ENCODE data around the gene MRPL43.

The MRPL43 gene

DNA sequence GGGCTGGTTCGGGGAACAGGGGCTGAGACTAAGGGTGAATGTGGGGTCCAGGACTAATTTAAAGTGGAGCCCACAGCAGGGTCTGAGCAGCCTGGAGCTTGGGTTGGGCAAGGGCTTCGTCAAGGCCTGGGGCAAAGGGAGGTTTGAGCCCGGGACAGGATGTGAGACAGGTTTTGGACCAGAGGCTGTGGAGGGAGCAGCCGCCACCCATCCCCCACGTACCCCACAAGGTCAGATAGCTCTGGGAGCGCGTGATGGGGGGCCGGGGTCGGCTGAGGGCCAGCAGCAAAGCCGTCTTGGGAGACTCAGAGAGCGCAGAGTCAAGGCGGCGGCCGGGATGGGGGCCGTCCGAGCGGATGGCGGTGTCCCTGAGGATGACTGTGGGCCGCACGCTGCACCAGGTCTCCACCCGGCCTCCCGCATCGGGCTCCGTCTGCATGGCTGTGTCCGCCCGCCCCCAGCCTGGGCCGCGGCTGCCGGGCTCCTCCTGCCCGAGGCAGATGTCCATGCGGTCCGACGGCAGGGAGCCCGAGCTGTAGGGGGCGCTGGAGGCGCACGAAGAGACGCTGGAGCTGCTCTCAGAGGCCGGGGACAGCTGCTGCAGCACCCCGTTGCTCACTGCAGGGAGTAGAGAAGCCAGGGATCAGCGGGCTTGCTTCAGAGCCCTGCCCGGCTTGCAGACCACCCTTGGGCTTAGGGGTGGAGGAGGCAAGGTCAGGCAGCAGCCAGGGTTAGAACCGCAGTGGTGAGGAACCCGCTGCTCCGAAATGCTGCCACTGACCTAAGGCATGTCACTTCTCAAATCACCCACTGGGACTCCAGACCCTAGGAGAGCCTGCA lies 31.5 kb upstream of the MRPL43 start:
- H3K4me3 ChIP-seq (ENCODE audit: low read length): no peak overlapping the region
- DNase-seq (ENCODE audit: low read depth): peak; percentile 75
- peak; percentile 69 for TF ChIP-seq CTCF (conservative IDR thresholded peaks at IDR 0.05; ENCODE audit: low read length)

DNA sequence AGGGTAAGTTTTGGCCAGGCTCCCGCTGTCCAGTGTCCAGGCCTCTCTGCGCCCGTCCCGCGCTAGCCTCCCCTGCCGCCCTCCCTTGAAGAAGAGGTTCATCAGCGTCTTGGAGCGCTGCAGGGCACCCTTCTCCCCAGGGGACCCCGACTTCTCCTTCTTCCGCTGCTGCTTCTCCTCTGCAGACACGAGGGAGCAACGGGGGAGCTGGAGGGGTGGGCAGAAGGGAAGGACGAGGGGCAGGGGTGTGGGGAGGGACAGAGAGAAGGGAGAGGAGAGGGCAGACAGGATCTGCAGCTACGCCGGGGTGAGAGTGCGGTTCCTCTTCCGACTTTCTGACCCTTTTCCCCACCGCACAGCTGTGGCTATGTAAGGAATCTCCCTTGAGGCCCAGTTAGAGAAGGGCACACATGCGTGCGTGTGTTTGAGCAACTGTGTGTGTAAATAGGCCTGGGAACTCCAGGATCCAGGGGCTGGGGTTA lies 30.9 kb upstream of the MRPL43 start:
- DNase-seq (ENCODE audit: low read depth): no peak
- no peak overlapping the region for H3K4me3 ChIP-seq (ENCODE audit: low read length)

DNA sequence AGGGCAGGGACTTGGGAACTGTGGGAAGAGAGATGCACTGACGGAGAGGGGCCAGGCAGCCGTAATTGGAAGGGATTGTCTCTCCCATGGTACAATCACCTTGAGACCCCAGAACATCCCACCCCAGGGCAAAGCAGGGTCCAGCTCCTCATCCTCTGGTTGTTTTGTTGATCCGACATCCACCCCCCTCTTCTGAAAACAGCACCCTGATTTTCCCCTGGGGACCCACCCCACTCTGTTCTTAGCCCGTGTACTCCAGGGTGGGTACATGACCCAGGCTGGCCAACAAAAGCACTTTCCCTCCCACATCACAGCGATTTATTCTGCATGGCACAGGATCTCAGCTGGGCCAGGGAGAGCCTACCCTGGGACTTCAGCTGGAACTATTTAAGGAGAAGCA lies 29.5 kb upstream of the MRPL43 start:
- H3K4me3 ChIP-seq (ENCODE audit: low read length): no peak overlapping the region
- no peak for TF ChIP-seq CTCF (conservative IDR thresholded peaks at IDR 0.05; ENCODE audit: low read length)
- no peak for DNase-seq (ENCODE audit: low read depth)

More for the DNA sequence above, 30.9 kb upstream of the MRPL43 start:
- TF ChIP-seq CTCF (conservative IDR thresholded peaks at IDR 0.05; ENCODE audit: low read length): no peak

- no peak overlapping the region for H3K4me3 ChIP-seq (ENCODE audit: low read length)
- TF ChIP-seq CTCF (conservative IDR thresholded peaks at IDR 0.05; ENCODE audit: low read length): no peak
- no peak for DNase-seq (ENCODE audit: low read depth)
Measured at GRCh38 chr10:101015582-101015973, 28.3 kb upstream of the MRPL43 start.

DNA sequence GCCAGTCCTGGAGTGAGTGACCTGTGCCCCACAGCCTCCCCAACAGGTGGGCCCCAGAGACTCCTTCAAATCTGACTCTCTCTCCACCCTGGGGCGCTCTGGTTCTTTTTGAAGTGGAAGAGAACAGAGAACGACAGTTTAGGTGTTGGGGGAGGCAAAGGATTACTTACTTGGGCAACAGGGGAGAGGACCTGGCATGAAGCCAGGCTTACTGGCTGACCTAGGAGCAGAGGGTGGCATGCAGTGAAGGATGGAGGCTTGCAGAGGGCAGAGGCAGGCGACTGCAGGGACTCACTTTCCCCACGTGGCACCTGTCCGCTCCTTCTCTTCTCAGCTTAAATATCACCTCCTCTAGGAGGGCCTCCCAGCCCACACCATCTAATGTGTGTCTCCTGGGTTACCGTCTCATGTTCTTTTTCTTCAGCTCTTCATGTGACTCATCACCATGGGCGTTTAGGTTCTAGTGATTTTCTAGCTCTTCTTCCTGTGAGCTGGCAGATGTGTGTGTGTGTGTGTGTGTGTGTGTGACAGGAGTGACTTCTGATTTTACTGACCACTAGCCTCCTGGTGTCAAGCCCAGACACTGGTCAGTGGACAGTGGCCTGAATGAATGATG lies 27.8 kb upstream of the MRPL43 start:
- no peak for TF ChIP-seq CTCF (conservative IDR thresholded peaks at IDR 0.05; ENCODE audit: low read length)
- peak; percentile 88 for DNase-seq (ENCODE audit: low read depth)
- H3K4me3 ChIP-seq (ENCODE audit: low read length): no peak overlapping the region

GRCh38 chr10:101014230-101014884 lies 27.1 kb upstream of the MRPL43 start:
- TF ChIP-seq CTCF (conservative IDR thresholded peaks at IDR 0.05; ENCODE audit: low read length): peak; percentile 94
- H3K4me3 ChIP-seq (ENCODE audit: low read length): no peak overlapping the region
- peak; percentile 47 for DNase-seq (ENCODE audit: low read depth)

Measured in AG10803 (cell line).